Astrocyte (in vitro differentiated cells and primary cell): ENCODE data around the gene WNK4. TPM values are rescaled to one million over a fixed set of nuclear protein-coding genes. Genes with fewer than 3 reads are reported as not detected.

ENCODE experiments used
- DNase-seq: peaks from one replicate; pipeline ENCODE4 v3.0.0-alpha.2; 2010; ENCODE audit warnings: low read depth
- FAIRE-seq: peaks from 2 replicates; lab custom pipeline; 2011; peaks lifted over from hg19 to GRCh38; lab: Jason Lieb, UNC
- H2AFZ ChIP-seq: 2 replicates; pipeline ENCODE4 v1.6.0; 2012; ENCODE audit warnings: low read depth, low read length, inconsistent platforms
- H3K27ac ChIP-seq: 2 replicates; pipeline ENCODE4 v1.5.1; 2011; ENCODE audit warnings: low read depth, low read length, inconsistent platforms
- H3K27me3 ChIP-seq: 2 replicates; pipeline ENCODE4 v1.6.0; 2011; ENCODE audit warnings: low read length, inconsistent platforms; ENCODE audit not compliant: insufficient read depth
- H3K36me3 ChIP-seq: 2 replicates; pipeline ENCODE4 v1.5.1; 2011; ENCODE audit warnings: low read length, inconsistent platforms; ENCODE audit not compliant: insufficient read depth
- H3K4me1 ChIP-seq: 2 replicates; pipeline ENCODE4 v1.5.1; 2011; ENCODE audit warnings: low read length, inconsistent platforms; ENCODE audit not compliant: insufficient read depth
- H3K4me2 ChIP-seq: 2 replicates; pipeline ENCODE4 v1.6.0; 2012; ENCODE audit warnings: low read length, inconsistent platforms
- H3K4me3 ChIP-seq: 2 replicates; pipeline ENCODE4 v1.5.1; 2011; ENCODE audit warnings: low read depth, mild to moderate bottlenecking, low read length, inconsistent platforms; ENCODE audit not compliant: insufficient read depth
- H3K79me2 ChIP-seq: 2 replicates; pipeline ENCODE4 v1.6.0; 2012; ENCODE audit warnings: mild to moderate bottlenecking, low read length, inconsistent platforms; ENCODE audit not compliant: insufficient read depth
- H3K9ac ChIP-seq: 2 replicates; pipeline ENCODE4 v1.6.0; 2012; ENCODE audit warnings: mild to moderate bottlenecking, low read length, inconsistent platforms
- H3K9me3 ChIP-seq: 2 replicates; pipeline ENCODE4 v1.5.1; 2012; ENCODE audit warnings: low read depth, mild to moderate bottlenecking, low read length, inconsistent platforms; ENCODE audit not compliant: insufficient read depth
- H4K20me1 ChIP-seq: 2 replicates; pipeline ENCODE4 v1.6.0; 2012; ENCODE audit warnings: low read length, inconsistent platforms; ENCODE audit not compliant: insufficient read depth
- H3K27ac Mint-ChIP-seq: one replicate; pipeline ENCODE4 v1.8.0; 2021; ENCODE audit warnings: mild to moderate bottlenecking, mixed read lengths; ENCODE audit not compliant: unreplicated experiment
- H3K27me3 Mint-ChIP-seq: one replicate; pipeline ENCODE4 v1.8.0; 2021; ENCODE audit warnings: low read depth, mixed read lengths; ENCODE audit not compliant: unreplicated experiment
- H3K36me3 Mint-ChIP-seq: one replicate; pipeline ENCODE4 v1.8.0; 2021; ENCODE audit warnings: low read depth, mixed read lengths; ENCODE audit not compliant: unreplicated experiment
- H3K4me1 Mint-ChIP-seq: one replicate; pipeline ENCODE4 v1.8.0; 2021; ENCODE audit warnings: low read depth, mixed read lengths; ENCODE audit not compliant: unreplicated experiment
- H3K4me3 Mint-ChIP-seq: one replicate; pipeline ENCODE4 v1.8.0; 2021; ENCODE audit warnings: mild to moderate bottlenecking, moderate library complexity, mixed read lengths; ENCODE audit not compliant: unreplicated experiment
- H3K9me3 Mint-ChIP-seq: one replicate; pipeline ENCODE4 v1.8.0; 2021; ENCODE audit warnings: mild to moderate bottlenecking, mixed read lengths; ENCODE audit not compliant: unreplicated experiment
- EZH2 ChIP-seq: IDR thresholded peaks from 2 replicates; pipeline ENCODE4 v1.6.1; 2012; ENCODE audit warnings: mild to moderate bottlenecking, low read length, inconsistent platforms; ENCODE audit not compliant: insufficient read depth
- total RNA-seq: library from RNA; stranded (reverse); gene quantifications from 2 replicates; pipeline ENCODE4 v1.2.1, GENCODE V29; 2021
- TF ChIP-seq, protein P1 (sequence below): IDR thresholded peaks from 2 replicates; pipeline ENCODE4 v1.5.1; 2011; ENCODE audit warnings: low read depth, mild to moderate bottlenecking, inconsistent platforms, low read length, moderate library complexity; ENCODE audit not compliant: insufficient read depth

Gene WNK4
- total RNA-seq, 1 donor from 2014 or later: 34.8 TPM

GRCh38 chr17:42787266-42787665, 6.9 kb downstream of the WNK4 start:
- no peak for FAIRE-seq

GRCh38 chr17:42791948-42792347, 11.5 kb downstream of the WNK4 start:
- H3K27ac ChIP-seq: no peak overlapping the region
- peaks cover 3% of the 10 kb centered on the region for H3K4me1 Mint-ChIP-seq
- no peaks in the 10 kb centered on the region for H3K4me1 ChIP-seq
- peaks cover 22% of the 10 kb centered on the region for H4K20me1 ChIP-seq
- no peaks in the 10 kb centered on the region for H3K9me3 ChIP-seq
- no peak overlapping the region for H3K27ac Mint-ChIP-seq
- H3K9ac ChIP-seq: no peak overlapping the region
- H3K27me3 ChIP-seq: no peaks in the 10 kb centered on the region
- no peak for DNase-seq
- peaks cover 26% of the 10 kb centered on the region for H3K36me3 Mint-ChIP-seq
- H3K4me2 ChIP-seq: no peak overlapping the region
- H3K36me3 ChIP-seq: peaks cover 19% of the 10 kb centered on the region
- TF ChIP-seq EZH2: no peak
- no peaks in the 10 kb centered on the region for H3K79me2 ChIP-seq
- no peak overlapping the region for H2AFZ ChIP-seq
- no peak overlapping the region for H3K4me3 Mint-ChIP-seq
- H3K4me3 ChIP-seq: no peak overlapping the region
- FAIRE-seq: no peak
- no peaks in the 10 kb centered on the region for H3K9me3 Mint-ChIP-seq
- no peaks in the 10 kb centered on the region for H3K27me3 Mint-ChIP-seq

More at GRCh38 chr17:42787266-42787665, 6.9 kb downstream of the WNK4 start:
- H3K79me2 ChIP-seq: peaks cover 29% of the 10 kb centered on the region
- H3K4me2 ChIP-seq: no peak overlapping the region
- H3K9ac ChIP-seq: no peak overlapping the region
- H3K27me3 ChIP-seq: no peaks in the 10 kb centered on the region
- no peaks in the 10 kb centered on the region for H3K9me3 ChIP-seq
- Mint-ChIP-seq H3K9me3 (no peaks in the 10 kb centered on the region), H3K27me3 (no peaks in the 10 kb centered on the region), H3K36me3 (peaks cover 29% of the 10 kb centered on the region), H3K4me3 (no peak overlapping the region), H3K4me1 (peaks cover 13% of the 10 kb centered on the region), H3K27ac (no peak overlapping the region)
- H3K36me3 ChIP-seq: peaks cover 19% of the 10 kb centered on the region
- no peak for DNase-seq
- H2AFZ ChIP-seq: no peak overlapping the region
- H4K20me1 ChIP-seq: peaks cover 57% of the 10 kb centered on the region
- TF ChIP-seq, protein P1, sequence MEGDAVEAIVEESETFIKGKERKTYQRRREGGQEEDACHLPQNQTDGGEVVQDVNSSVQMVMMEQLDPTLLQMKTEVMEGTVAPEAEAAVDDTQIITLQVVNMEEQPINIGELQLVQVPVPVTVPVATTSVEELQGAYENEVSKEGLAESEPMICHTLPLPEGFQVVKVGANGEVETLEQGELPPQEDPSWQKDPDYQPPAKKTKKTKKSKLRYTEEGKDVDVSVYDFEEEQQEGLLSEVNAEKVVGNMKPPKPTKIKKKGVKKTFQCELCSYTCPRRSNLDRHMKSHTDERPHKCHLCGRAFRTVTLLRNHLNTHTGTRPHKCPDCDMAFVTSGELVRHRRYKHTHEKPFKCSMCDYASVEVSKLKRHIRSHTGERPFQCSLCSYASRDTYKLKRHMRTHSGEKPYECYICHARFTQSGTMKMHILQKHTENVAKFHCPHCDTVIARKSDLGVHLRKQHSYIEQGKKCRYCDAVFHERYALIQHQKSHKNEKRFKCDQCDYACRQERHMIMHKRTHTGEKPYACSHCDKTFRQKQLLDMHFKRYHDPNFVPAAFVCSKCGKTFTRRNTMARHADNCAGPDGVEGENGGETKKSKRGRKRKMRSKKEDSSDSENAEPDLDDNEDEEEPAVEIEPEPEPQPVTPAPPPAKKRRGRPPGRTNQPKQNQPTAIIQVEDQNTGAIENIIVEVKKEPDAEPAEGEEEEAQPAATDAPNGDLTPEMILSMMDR: no peak
- TF ChIP-seq EZH2: no peak
- H3K27ac ChIP-seq: no peak overlapping the region
- peaks cover 29% of the 10 kb centered on the region for H3K4me1 ChIP-seq
- H3K4me3 ChIP-seq: no peak overlapping the region

DNA sequence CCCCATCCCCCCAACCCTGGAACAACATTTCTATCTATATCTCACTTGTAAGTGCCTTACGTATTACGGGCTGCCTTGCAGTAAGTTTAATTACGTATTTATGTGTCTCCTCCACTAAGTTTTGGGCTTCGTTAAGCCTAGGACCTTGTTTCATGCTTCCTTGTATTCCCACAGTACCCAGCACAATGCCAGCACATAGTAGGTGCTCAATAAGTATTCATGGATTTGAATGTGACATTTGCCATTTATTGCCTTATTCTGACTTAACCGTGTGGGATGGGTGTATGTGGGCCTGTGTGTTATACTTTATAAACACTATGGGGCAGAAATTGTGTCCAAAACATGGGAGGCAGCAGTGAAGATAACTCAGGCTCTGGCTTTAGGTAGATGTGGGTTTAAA, 12.1 kb downstream of the WNK4 start:
- no peak overlapping the region for H3K4me3 Mint-ChIP-seq
- TF ChIP-seq, protein P1: no peak
- no peak for TF ChIP-seq EZH2
- H3K27ac Mint-ChIP-seq: no peak overlapping the region
- Histone ChIP-seq H3K79me2 (peaks cover 5% of the 10 kb centered on the region), H3K4me2 (no peak overlapping the region), H3K9me3 (no peaks in the 10 kb centered on the region), H3K9ac (no peak overlapping the region), H2AFZ (no peak overlapping the region), H3K27ac (no peak overlapping the region), H4K20me1 (peaks cover 16% of the 10 kb centered on the region), H3K4me3 (no peak overlapping the region), H3K4me1 (peaks cover 2% of the 10 kb centered on the region), H3K36me3 (peaks cover 18% of the 10 kb centered on the region), H3K27me3 (no peaks in the 10 kb centered on the region)
- H3K36me3 Mint-ChIP-seq: peaks cover 25% of the 10 kb centered on the region
- no peak for DNase-seq
- H3K4me1 Mint-ChIP-seq: peaks cover 8% of the 10 kb centered on the region
- FAIRE-seq: no peak
- no peaks in the 10 kb centered on the region for H3K27me3 Mint-ChIP-seq
- no peaks in the 10 kb centered on the region for H3K9me3 Mint-ChIP-seq
